H9 (cell line): ENCODE measurements around the gene MED25. TPM values are rescaled to one million over a fixed set of nuclear protein-coding genes. Genes with fewer than 3 reads are reported as not detected.

Experiments used
- DNase-seq: peaks from one replicate; pipeline ENCODE4 v3.0.0-alpha.2; 2017
- H2AFZ ChIP-seq: one replicate; pipeline ENCODE4 v1.6.1; 2013; ENCODE audit warnings: mild to moderate bottlenecking, low read length, control low read depth, moderate library complexity
- H2AK5ac ChIP-seq: 2 replicates; pipeline ENCODE4 v1.6.1; 2013; ENCODE audit warnings: low read length, control low read depth, mixed read lengths; ENCODE audit not compliant: insufficient read length
- H2BK120ac ChIP-seq: one replicate; pipeline ENCODE4 v1.6.1; 2013; ENCODE audit warnings: low read depth, mild to moderate bottlenecking, low read length, control low read depth, inconsistent platforms; ENCODE audit not compliant: poor library complexity, severe bottlenecking
- H2BK12ac ChIP-seq: 2 replicates; pipeline ENCODE4 v1.6.1; 2013; ENCODE audit warnings: low read length, control low read depth, mixed read lengths, low read depth; ENCODE audit not compliant: insufficient read length
- H2BK15ac ChIP-seq: 2 replicates; pipeline ENCODE4 v1.6.1; 2013; ENCODE audit warnings: low read depth, low read length, control low read depth
- H2BK20ac ChIP-seq: one replicate; pipeline ENCODE4 v1.6.1; 2013; ENCODE audit warnings: low read depth, mild to moderate bottlenecking, low read length, control low read depth, inconsistent platforms; ENCODE audit not compliant: poor library complexity, severe bottlenecking
- H2BK5ac ChIP-seq: 2 replicates; pipeline ENCODE4 v1.6.1; 2013; ENCODE audit warnings: low read length, control low read depth, mixed read lengths; ENCODE audit not compliant: insufficient read length
- H3K14ac ChIP-seq: 2 replicates; pipeline ENCODE4 v1.6.1; 2013; ENCODE audit warnings: low read length, control low read depth; ENCODE audit not compliant: insufficient read depth
- H3K18ac ChIP-seq: 2 replicates; pipeline ENCODE4 v1.6.1; 2013; ENCODE audit warnings: low read depth, mild to moderate bottlenecking, mixed read lengths, low read length, control low read depth; ENCODE audit not compliant: insufficient read length
- H3K23ac ChIP-seq: 2 replicates; pipeline ENCODE4 v1.6.1; 2013; ENCODE audit warnings: low read length, control low read depth, mixed read lengths, low read depth; ENCODE audit not compliant: insufficient read length
- H3K23me2 ChIP-seq: 2 replicates; pipeline ENCODE4 v1.6.1; 2013; ENCODE audit warnings: low read depth, mild to moderate bottlenecking, mixed read lengths, low read length, control low read depth; ENCODE audit not compliant: insufficient read length, poor library complexity, severe bottlenecking
- H3K27ac ChIP-seq: 2 replicates; pipeline ENCODE4 v1.5.1; 2013; ENCODE audit warnings: low read length, control low read depth, mixed read lengths, low read depth; ENCODE audit not compliant: insufficient read length
- H3K27me3 ChIP-seq: 2 replicates; pipeline ENCODE4 v1.6.1; 2013; ENCODE audit warnings: low read length, control low read depth, inconsistent platforms; ENCODE audit not compliant: insufficient read depth
- H3K4ac ChIP-seq: 2 replicates; pipeline ENCODE4 v1.6.1; 2013; ENCODE audit warnings: low read depth, mild to moderate bottlenecking, control low read depth, inconsistent platforms, low read length, moderate library complexity
- H3K4me1 ChIP-seq: 2 replicates; pipeline ENCODE4 v1.6.1; 2013; ENCODE audit warnings: low read length, control low read depth, inconsistent platforms; ENCODE audit not compliant: insufficient read depth
- H3K4me2 ChIP-seq: 2 replicates; pipeline ENCODE4 v1.6.1; 2013; ENCODE audit warnings: low read length, control low read depth, mixed read lengths; ENCODE audit not compliant: insufficient read length, insufficient read depth
- H3K56ac ChIP-seq: 2 replicates; pipeline ENCODE4 v1.6.1; 2013; ENCODE audit warnings: low read depth, mild to moderate bottlenecking, mixed read lengths, low read length, control low read depth; ENCODE audit not compliant: insufficient read length
- H3K79me1 ChIP-seq: 2 replicates; pipeline ENCODE4 v1.6.1; 2013; ENCODE audit warnings: low read depth, mild to moderate bottlenecking, moderate library complexity, low read length, control low read depth, inconsistent platforms; ENCODE audit not compliant: insufficient read depth, poor library complexity, severe bottlenecking
- H3K79me2 ChIP-seq: 2 replicates; pipeline ENCODE4 v1.6.1; 2013; ENCODE audit warnings: low read length, control low read depth, inconsistent platforms; ENCODE audit not compliant: insufficient read depth
- H3K9ac ChIP-seq: 2 replicates; pipeline ENCODE4 v1.6.1; 2013; ENCODE audit warnings: low read length, control low read depth, mixed read lengths; ENCODE audit not compliant: insufficient read length; ENCODE audit errors: extremely low read depth
- H3K9me3 ChIP-seq: one replicate; pipeline ENCODE4 v1.6.1; 2013; ENCODE audit warnings: low read depth, low read length, inconsistent platforms; ENCODE audit not compliant: control insufficient read depth
- H3T11ph ChIP-seq: one replicate; pipeline ENCODE4 v1.6.1; 2013; ENCODE audit warnings: mild to moderate bottlenecking, low read length, control low read depth, inconsistent platforms
- H4K20me1 ChIP-seq: one replicate; pipeline ENCODE4 v1.6.1; 2013; ENCODE audit not compliant: control insufficient read depth, insufficient read length, insufficient read depth
- H4K5ac ChIP-seq: 2 replicates; pipeline ENCODE4 v1.6.1; 2013; ENCODE audit warnings: low read depth, mild to moderate bottlenecking, mixed read lengths, low read length, control low read depth; ENCODE audit not compliant: insufficient read length
- H4K8ac ChIP-seq: replicated peaks from 2 replicates; pipeline ENCODE4 v1.6.1; 2013; ENCODE audit warnings: low read length, control low read depth, mixed read lengths, low read depth; ENCODE audit not compliant: insufficient read length
- H4K91ac ChIP-seq: 2 replicates; pipeline ENCODE4 v1.6.1; 2013; ENCODE audit warnings: low read depth, mild to moderate bottlenecking, moderate library complexity, mixed read lengths, low read length, control low read depth; ENCODE audit not compliant: insufficient read length
- H3K27ac Mint-ChIP-seq, 3 experiments: 2 replicates in 2 of 3; 3 replicates in 1 of 3; pipeline ENCODE4 v1.8.0; 2020 to 2021; ENCODE audit warnings: mixed read lengths in 3 of 3, mild to moderate bottlenecking in 1 of 3, moderate library complexity in 1 of 3
- H3K27me3 Mint-ChIP-seq: 2 replicates; pipeline ENCODE4 v1.8.0; 2021; ENCODE audit warnings: low read depth, mild to moderate bottlenecking, moderate library complexity, mixed read lengths
- H3K36me3 Mint-ChIP-seq, 3 experiments: 2 replicates in 2 of 3; 3 replicates in 1 of 3; pipeline ENCODE4 v1.8.0; 2020 to 2021; ENCODE audit warnings: low read depth in 3 of 3, mixed read lengths in 3 of 3; ENCODE audit not compliant: insufficient read depth in 1 of 3
- H3K4me1 Mint-ChIP-seq, 2 experiments: 2 replicates each; pipeline ENCODE4 v1.8.0; 2020; ENCODE audit warnings: mixed read lengths in 2 of 2
- H3K4me3 Mint-ChIP-seq, 2 experiments: 2 replicates in 1 of 2; 3 replicates in 1 of 2; pipeline ENCODE4 v1.8.0; 2020 to 2021; ENCODE audit warnings: mild to moderate bottlenecking in 2 of 2, mixed read lengths in 2 of 2, moderate library complexity in 1 of 2
- H3K9me3 Mint-ChIP-seq, 2 experiments: 2 replicates in 1 of 2; 3 replicates in 1 of 2; pipeline ENCODE4 v1.8.0; 2020; ENCODE audit warnings: mild to moderate bottlenecking in 2 of 2, mixed read lengths in 2 of 2, moderate library complexity in 1 of 2
- WGBS: extraction: QIAGEN DNeasy Blood & Tissue Kit; methylation state at CpG from one replicate; pipeline ENCODE4 v1.1.7; 2013; ENCODE audit warnings: missing lambda C conversion rate, low lambda C conversion rate, mixed read lengths; ENCODE audit not compliant: insufficient read length; ENCODE audit errors: extremely low coverage; 5-methylcytosine and 5-hydroxymethylcytosine counted together
- microRNA-seq: library from miRNA; unstranded; fragments of <30 nt; microRNA quantifications from one replicate; pipeline ENCODE4, GENCODE V29; 2020; ENCODE audit warnings: borderline microRNAs expressed
- total RNA-seq: library from RNA; stranded (reverse); gene quantifications from 2 replicates; pipeline ENCODE4 v1.2.1, GENCODE V29; 2021
- TF ChIP-seq, protein P1 (sequence below): fragments of 200-600 bp; sonication (generic); conservative IDR thresholded peaks from 3 replicates; pipeline ENCODE4 v1.8.0; 2021; ENCODE audit warnings: antibody characterized with exemption, mild to moderate bottlenecking

The MED25 gene
- total RNA-seq, 1 experiment from 2014 or later: 77.5 TPM

DNA sequence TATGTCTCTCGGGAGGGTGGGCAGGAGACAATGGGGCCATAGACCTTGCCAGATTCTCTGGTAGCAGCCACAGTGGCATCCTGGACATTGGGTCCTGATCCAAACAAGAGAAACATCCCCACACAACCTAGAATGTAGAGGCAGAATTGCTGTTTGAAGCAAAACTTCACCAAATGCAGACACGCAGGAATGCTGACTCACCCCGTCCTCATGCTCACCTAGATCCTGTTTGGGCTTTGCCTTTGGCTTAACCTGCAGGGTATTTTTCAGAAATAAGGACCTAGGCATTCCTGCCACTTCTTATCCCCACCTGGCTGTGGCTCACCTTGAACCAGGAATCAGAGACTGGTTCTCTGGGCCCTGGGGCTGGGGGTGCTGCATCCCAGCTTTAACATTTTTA is 66.7 kb downstream of the MED25 start:
- no CpG with 5 or more reads among the region's 3 CpGs for WGBS

More for the DNA sequence above, 66.7 kb downstream of the MED25 start:
- Mint-ChIP-seq H3K27me3 (peaks cover 6% of the 10 kb centered on the region; the same call in 1 of the 2 replicates), H3K4me1 (0 out of 4 replicates have a peak, but pooled peaks cover 0 to 3% of the 10 kb centered on the region in 2 experiments), H3K4me3 (no peak overlapping the region), H3K27ac (no peak overlapping the region), H3K36me3 (peaks cover 56 to 74% (median 69%) of the 10 kb centered on the region in 3 experiments), H3K9me3 (peaks cover 0 to 11% of the 10 kb centered on the region in 2 experiments; a peak in 1 of 5 replicates)
- Histone ChIP-seq H2BK12ac (no peak overlapping the region), H4K20me1 (no peaks in the 10 kb centered on the region), H4K5ac (no peak overlapping the region), H3K27ac (no peak overlapping the region), H3K79me1 (no peaks in the 10 kb centered on the region), H4K91ac (no peak overlapping the region), H3K23me2 (no peaks in the 10 kb centered on the region), H2BK5ac (no peak overlapping the region), H3K4ac (no peak overlapping the region), H2BK120ac (no peak overlapping the region), H3K79me2 (no peaks in the 10 kb centered on the region), H2BK20ac (no peak overlapping the region), H4K8ac (no peak overlapping the region), H3K4me1 (no peaks in the 10 kb centered on the region), H2AK5ac (no peak overlapping the region), H3K23ac (no peak overlapping the region), H3K14ac (no peak overlapping the region), H3K9ac (no peak overlapping the region), H3K18ac (no peak overlapping the region), H3K56ac (no peak overlapping the region), H3T11ph (no peak overlapping the region), H2AFZ (no peak overlapping the region), H3K27me3 (no peaks in the 10 kb centered on the region; the same call in 1 of the 2 replicates), H3K9me3 (no peaks in the 10 kb centered on the region), H2BK15ac (no peak overlapping the region), H3K4me2 (no peak overlapping the region)
- no peak for DNase-seq
- TF ChIP-seq, protein P1, sequence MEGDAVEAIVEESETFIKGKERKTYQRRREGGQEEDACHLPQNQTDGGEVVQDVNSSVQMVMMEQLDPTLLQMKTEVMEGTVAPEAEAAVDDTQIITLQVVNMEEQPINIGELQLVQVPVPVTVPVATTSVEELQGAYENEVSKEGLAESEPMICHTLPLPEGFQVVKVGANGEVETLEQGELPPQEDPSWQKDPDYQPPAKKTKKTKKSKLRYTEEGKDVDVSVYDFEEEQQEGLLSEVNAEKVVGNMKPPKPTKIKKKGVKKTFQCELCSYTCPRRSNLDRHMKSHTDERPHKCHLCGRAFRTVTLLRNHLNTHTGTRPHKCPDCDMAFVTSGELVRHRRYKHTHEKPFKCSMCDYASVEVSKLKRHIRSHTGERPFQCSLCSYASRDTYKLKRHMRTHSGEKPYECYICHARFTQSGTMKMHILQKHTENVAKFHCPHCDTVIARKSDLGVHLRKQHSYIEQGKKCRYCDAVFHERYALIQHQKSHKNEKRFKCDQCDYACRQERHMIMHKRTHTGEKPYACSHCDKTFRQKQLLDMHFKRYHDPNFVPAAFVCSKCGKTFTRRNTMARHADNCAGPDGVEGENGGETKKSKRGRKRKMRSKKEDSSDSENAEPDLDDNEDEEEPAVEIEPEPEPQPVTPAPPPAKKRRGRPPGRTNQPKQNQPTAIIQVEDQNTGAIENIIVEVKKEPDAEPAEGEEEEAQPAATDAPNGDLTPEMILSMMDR: no peak

Small RNAs within 50 kb of the gene (microRNA-seq; reads per million reads assigned to microRNA genes)
- gene MIR4749 (1.4 reads per million, percentile 10 among the genes with 10 or more reads in this experiment), gene MIR6799 (0.46 reads per million), gene MIR6800 (0.35 reads per million)

Other genes starting within 250 kb of the MED25 start
- gene NOSIP, start 237.7 kb upstream of the MED25 start, total RNA-seq: 75.1 and 78.4 TPM in 2 replicates
- gene PRRG2, start 237.0 kb upstream of the MED25 start, total RNA-seq: 3.3 and 3.5 TPM in 2 replicates
- gene PRR12, start 227.1 kb upstream of the MED25 start, total RNA-seq: 64.2 and 65.9 TPM in 2 replicates
- gene RRAS, start 178.1 kb upstream of the MED25 start, total RNA-seq: 8.3 and 9.9 TPM in 2 replicates
- 85.3 and 86.4 TPM in 2 replicates for gene SCAF1, start 176.1 kb upstream of the MED25 start, total RNA-seq
- 185 and 205 TPM in 2 replicates for gene IRF3, start 152.4 kb upstream of the MED25 start, total RNA-seq
- 145 and 154 TPM in 2 replicates for gene BCL2L12, start 152.4 kb upstream of the MED25 start, total RNA-seq
- 504 and 505 TPM in 2 replicates for gene PRMT1, start 141.0 kb upstream of the MED25 start, total RNA-seq
- 13.5 and 13.6 TPM in 2 replicates for gene ADM5, start 128.7 kb upstream of the MED25 start, total RNA-seq
- gene CPT1C, start 127.2 kb upstream of the MED25 start, total RNA-seq: 66.4 and 74.6 TPM in 2 replicates
- 0.28 and 0.37 TPM in 2 replicates for gene TSKS, start 55.0 kb upstream of the MED25 start, total RNA-seq
- gene AP2A1, start 51.3 kb upstream of the MED25 start, total RNA-seq: 108 and 109 TPM in 2 replicates
- 25.1 and 29.7 TPM in 2 replicates for gene FUZ, start 5.0 kb upstream of the MED25 start, total RNA-seq
- gene PTOV1, start 32.9 kb downstream of the MED25 start, total RNA-seq: 309 and 317 TPM in 2 replicates
- gene PNKP, start 49.3 kb downstream of the MED25 start, total RNA-seq: 144 and 157 TPM in 2 replicates
- gene AKT1S1, start 59.1 kb downstream of the MED25 start, total RNA-seq: 43.5 and 44.6 TPM in 2 replicates
- gene TBC1D17, start 59.4 kb downstream of the MED25 start, total RNA-seq: 33.6 and 33.9 TPM in 2 replicates
- gene IL4I1, start 78.6 kb downstream of the MED25 start, total RNA-seq: 0.29 and 0.61 TPM in 2 replicates
- gene ATF5, start 110.9 kb downstream of the MED25 start, total RNA-seq: 18.5 and 20.6 TPM in 2 replicates
- gene NUP62, start 111.2 kb downstream of the MED25 start, total RNA-seq: 127 and 137 TPM in 2 replicates
- not detected in 2 replicates for gene SIGLEC11, start 142.9 kb downstream of the MED25 start, total RNA-seq
- gene VRK3, start 207.1 kb downstream of the MED25 start, total RNA-seq: 33.5 and 34.8 TPM in 2 replicates
- 18.9 and 19.0 TPM in 2 replicates for gene ZNF473, start 207.7 kb downstream of the MED25 start, total RNA-seq